CD4-positive, alpha-beta T cell treated with Interleukin-4 for 4 hours (primary cell): ENCODE results near the gene CACUL1.
"Not testable (repeated sequence)": the region's sequence is repeated elsewhere in the genome, so short reads cannot be mapped to it uniquely, and the experiment has no call there.

Experiments
- DNase-seq: peaks from one replicate; pipeline ENCODE4 v3.0.0-alpha.2; 2020

The CACUL1 gene

GRCh38 chr10:118754556-118755423, at the start of gene CACUL1:
Gene CACUL1, minus strand, starts transcription at chr10:118754970. Its CDS starts 208 bp downstream, at chr10:118754762.
- peak; percentile 100 for DNase-seq

- no peak for DNase-seq
Observed at GRCh38 chr10:118804262-118804773, 49.5 kb upstream of the CACUL1 start.

- DNase-seq: no peak
Observed at GRCh38 chr10:118802126-118802793, 47.5 kb upstream of the CACUL1 start.

- DNase-seq: no peak
Observed at GRCh38 chr10:118800920-118801319, 46.1 kb upstream of the CACUL1 start.

GRCh38 chr10:118799777-118800176, 45.0 kb upstream of the CACUL1 start:
- no peak for DNase-seq

GRCh38 chr10:118798231-118798662, 43.5 kb upstream of the CACUL1 start:
- no peak for DNase-seq

- DNase-seq: not testable (repeated sequence)
Observed at GRCh38 chr10:118794971-118795370, 40.2 kb upstream of the CACUL1 start.

- no peak for DNase-seq
Observed at GRCh38 chr10:118793545-118793944, 38.8 kb upstream of the CACUL1 start.

GRCh38 chr10:118792526-118792925, 37.8 kb upstream of the CACUL1 start:
- DNase-seq: peak; percentile 20

- DNase-seq: no peak
Observed at GRCh38 chr10:118790058-118790457, 35.3 kb upstream of the CACUL1 start.

GRCh38 chr10:118785551-118785950, 30.8 kb upstream of the CACUL1 start:
- no peak for DNase-seq

GRCh38 chr10:118783776-118784545, 29.2 kb upstream of the CACUL1 start:
- no peak for DNase-seq

GRCh38 chr10:118782916-118783465, 28.2 kb upstream of the CACUL1 start:
- not testable (repeated sequence) for DNase-seq

GRCh38 chr10:118781541-118781940, 26.8 kb upstream of the CACUL1 start:
- DNase-seq: no peak

GRCh38 chr10:118778727-118779126, 24.0 kb upstream of the CACUL1 start:
- DNase-seq: no peak

- DNase-seq: no peak
Observed at GRCh38 chr10:118776960-118777359, 22.2 kb upstream of the CACUL1 start.

- no peak for DNase-seq
Observed at GRCh38 chr10:118776033-118776432, 21.3 kb upstream of the CACUL1 start.

GRCh38 chr10:118775478-118775877, 20.7 kb upstream of the CACUL1 start:
- no peak for DNase-seq

GRCh38 chr10:118773041-118773440, 18.3 kb upstream of the CACUL1 start:
- no peak for DNase-seq

GRCh38 chr10:118771976-118772375, 17.2 kb upstream of the CACUL1 start:
- no peak for DNase-seq

- DNase-seq: no peak
Observed at GRCh38 chr10:118769898-118770600, 15.3 kb upstream of the CACUL1 start.
